Measurements from ENCODE around the gene PACSIN3. TPM values are rescaled to one million over a fixed set of nuclear protein-coding genes. Genes with fewer than 3 reads are reported as not detected.
"Not testable (repeated sequence)": the region's sequence is repeated elsewhere in the genome, so short reads cannot be mapped to it uniquely, and the experiment has no call there.

The PACSIN3 gene
- total and polyA plus RNA-seq, 2 donors (not counting 1 experiment from before 2014, with no cell fraction given): 10.8 to 19.8 TPM

GRCh38 chr11:47202576-47202975, 16.3 kb upstream of the PACSIN3 start:
- no peak for DNase-seq (ENCODE audit: low read depth in 2 of 2)
- Histone ChIP-seq H3K4me2 (ENCODE audit: extremely low read depth, insufficient read depth, low read length) (no peak overlapping the region), H3K9ac (ENCODE audit: insufficient read depth, low read length) (no peak overlapping the region), H3K4me3 (replicated peaks in 1 of 4; ENCODE audit: control extremely low read depth in 1 of 4, insufficient read depth in 1 of 4, low read depth in 3 of 4, low read length in 4 of 4) (no peak overlapping the region), H3K9me3 (ENCODE audit: control insufficient read depth, insufficient read depth, low read depth, low read length) (no peaks in the 10 kb centered on the region), H3K27ac (ENCODE audit: insufficient read depth, low read length) (no peak overlapping the region), H3K4me1 (ENCODE audit: control insufficient read depth, extremely low read depth, insufficient read depth, low read length) (peaks cover 5% of the 10 kb centered on the region), H3K79me2 (ENCODE audit: control insufficient read depth, insufficient read depth, low read length) (no peaks in the 10 kb centered on the region), H3K27me3 (ENCODE audit: control insufficient read depth, insufficient read depth, low read length) (peaks cover 3% of the 10 kb centered on the region), H2AFZ (ENCODE audit: low read length) (no peak overlapping the region), H4K20me1 (ENCODE audit: control insufficient read depth, extremely low read depth, insufficient read depth, low read length) (peaks cover 1% of the 10 kb centered on the region), H3K36me3 (ENCODE audit: control insufficient read depth, insufficient read depth, low read length) (no peaks in the 10 kb centered on the region)
- TF ChIP-seq CTCF (conservative IDR thresholded peaks at IDR 0.05 in 1 of 2, IDR thresholded peaks at IDR 0.05 in 1 of 2; ENCODE audit: low read depth in 1 of 2, low read length in 2 of 2) (no peak), EZH2 (IDR thresholded peaks at IDR 0.05; ENCODE audit: low read length, missing control alignments) (no peak)

DNA sequence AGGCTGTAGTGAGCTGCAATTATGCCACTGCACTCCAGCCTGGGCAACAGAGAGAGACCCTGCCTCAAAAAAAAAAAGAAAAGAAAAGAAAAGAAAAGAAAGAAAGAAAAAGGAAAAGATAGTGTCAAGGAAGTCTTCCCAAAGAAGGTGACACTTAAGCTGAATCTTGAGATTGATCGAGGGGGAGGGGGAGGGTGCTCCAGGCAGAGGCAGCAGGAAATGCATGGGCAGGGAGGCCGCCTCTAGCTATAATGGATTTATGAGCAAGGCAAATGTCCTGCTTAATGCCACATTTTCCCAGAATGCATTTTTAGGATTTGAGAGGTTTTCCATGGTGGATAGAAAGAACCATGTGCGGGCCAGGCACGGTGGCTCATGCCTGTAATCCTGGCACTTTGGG, 14.8 kb upstream of the PACSIN3 start:
- no peak overlapping the region for H3K9ac ChIP-seq (ENCODE audit: insufficient read depth, low read length)
- peaks cover 3% of the 10 kb centered on the region for H3K27me3 ChIP-seq (ENCODE audit: control insufficient read depth, insufficient read depth, low read length)
- TF ChIP-seq CTCF (conservative IDR thresholded peaks at IDR 0.05 in 1 of 2, IDR thresholded peaks at IDR 0.05 in 1 of 2; ENCODE audit: low read depth in 1 of 2, low read length in 2 of 2): no peak
- no peak for TF ChIP-seq EZH2 (IDR thresholded peaks at IDR 0.05; ENCODE audit: low read length, missing control alignments)
- peaks cover 5% of the 10 kb centered on the region for H3K4me1 ChIP-seq (ENCODE audit: control insufficient read depth, extremely low read depth, insufficient read depth, low read length)
- no peak overlapping the region for H2AFZ ChIP-seq (ENCODE audit: low read length)
- H3K9me3 ChIP-seq (ENCODE audit: control insufficient read depth, insufficient read depth, low read depth, low read length): no peaks in the 10 kb centered on the region
- no peaks in the 10 kb centered on the region for H3K79me2 ChIP-seq (ENCODE audit: control insufficient read depth, insufficient read depth, low read length)
- no peak overlapping the region for H3K4me3 ChIP-seq (replicated peaks in 1 of 4; ENCODE audit: control extremely low read depth in 1 of 4, insufficient read depth in 1 of 4, low read depth in 3 of 4, low read length in 4 of 4)
- H3K27ac ChIP-seq (ENCODE audit: insufficient read depth, low read length): no peak overlapping the region
- no peak overlapping the region for H3K4me2 ChIP-seq (ENCODE audit: extremely low read depth, insufficient read depth, low read length)
- no peak for DNase-seq (ENCODE audit: low read depth in 2 of 2)
- H3K36me3 ChIP-seq (ENCODE audit: control insufficient read depth, insufficient read depth, low read length): no peaks in the 10 kb centered on the region
- H4K20me1 ChIP-seq (ENCODE audit: control insufficient read depth, extremely low read depth, insufficient read depth, low read length): peaks cover 1% of the 10 kb centered on the region

DNA sequence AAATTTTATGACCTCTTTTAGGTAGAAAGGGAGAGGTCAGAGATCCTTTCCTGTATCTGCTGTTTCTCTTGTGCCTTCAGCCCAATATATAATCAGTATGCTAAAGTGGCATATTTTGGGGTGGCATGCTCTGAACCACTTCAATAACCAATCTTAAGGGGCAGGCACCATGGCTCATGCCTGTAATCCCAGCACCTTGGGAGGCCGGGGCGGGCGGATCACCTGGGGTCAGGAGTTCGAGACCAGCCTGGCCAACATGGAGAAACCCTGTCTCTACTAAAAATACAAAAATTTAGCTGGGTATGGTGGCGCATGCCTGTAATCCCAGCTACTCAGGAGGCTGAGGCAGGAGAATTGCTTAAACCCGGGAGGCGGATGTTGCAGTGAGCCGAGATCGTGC, 11.9 kb upstream of the PACSIN3 start:
- H4K20me1 ChIP-seq (ENCODE audit: control insufficient read depth, extremely low read depth, insufficient read depth, low read length); H2AFZ ChIP-seq (ENCODE audit: low read length); H3K9ac ChIP-seq (ENCODE audit: insufficient read depth, low read length); H3K36me3 ChIP-seq (ENCODE audit: control insufficient read depth, insufficient read depth, low read length); H3K9me3 ChIP-seq (ENCODE audit: control insufficient read depth, insufficient read depth, low read depth, low read length); H3K27me3 ChIP-seq (ENCODE audit: control insufficient read depth, insufficient read depth, low read length); DNase-seq (ENCODE audit: low read depth in 2 of 2); H3K4me2 ChIP-seq (ENCODE audit: extremely low read depth, insufficient read depth, low read length); H3K79me2 ChIP-seq (ENCODE audit: control insufficient read depth, insufficient read depth, low read length); H3K27ac ChIP-seq (ENCODE audit: insufficient read depth, low read length); H3K4me3 ChIP-seq (replicated peaks in 1 of 4; ENCODE audit: control extremely low read depth in 1 of 4, insufficient read depth in 1 of 4, low read depth in 3 of 4, low read length in 4 of 4); H3K4me1 ChIP-seq (ENCODE audit: control insufficient read depth, extremely low read depth, insufficient read depth, low read length): not testable (repeated sequence)
